DND-41 (cell line): ENCODE results near the gene SOAT1.

Experiments
- ATAC-seq: fragments of 200-7000 bp; cut with Tn5 transposase; 3 replicates; pipeline ENCODE4 v1.9.1; 2021; ENCODE audit warnings: low read depth; ENCODE audit not compliant: insufficient read depth
- DNase-seq: peaks from one replicate; pipeline ENCODE4 v3.0.0-alpha.2; 2020
- H2AFZ ChIP-seq: 2 replicates; pipeline ENCODE4 v1.6.0; 2012; ENCODE audit warnings: low read depth, low read length
- H3K27ac ChIP-seq: 2 replicates; pipeline ENCODE4 v1.5.1; 2012; ENCODE audit warnings: low read length, inconsistent platforms
- H3K27me3 ChIP-seq: fragments of 200-600 bp; sonication (generic); 2 replicates; pipeline ENCODE4 v1.6.0; 2012; ENCODE audit warnings: low read length, mild to moderate bottlenecking, inconsistent platforms; ENCODE audit not compliant: insufficient read depth, poor library complexity
- H3K36me3 ChIP-seq: 2 replicates; pipeline ENCODE4 v1.5.1; 2012; ENCODE audit warnings: low read length, inconsistent platforms; ENCODE audit not compliant: insufficient read depth
- H3K4me1 ChIP-seq: 2 replicates; pipeline ENCODE4 v1.5.1; 2012; ENCODE audit warnings: mild to moderate bottlenecking, low read length; ENCODE audit not compliant: insufficient read depth
- H3K4me2 ChIP-seq: 2 replicates; pipeline ENCODE4 v1.6.0; 2012; ENCODE audit warnings: mild to moderate bottlenecking, moderate library complexity, low read length, inconsistent platforms; ENCODE audit not compliant: insufficient read depth
- H3K4me3 ChIP-seq, 2 experiments: fragments of 200-600 bp in 1 of 2; shearing (Covaris generic) in 1 of 2; 2 replicates each; pipeline ENCODE4 v1.5.1; 2012 to 2016; ENCODE audit warnings: inconsistent platforms in 2 of 2, low read length in 2 of 2, mild to moderate bottlenecking in 2 of 2, low read depth in 1 of 2, moderate library complexity in 1 of 2
- H3K79me2 ChIP-seq: 2 replicates; pipeline ENCODE4 v1.6.0; 2012; ENCODE audit warnings: low read length, inconsistent platforms; ENCODE audit not compliant: insufficient read depth
- H3K9ac ChIP-seq: 2 replicates; pipeline ENCODE4 v1.6.0; 2012; ENCODE audit warnings: low read depth, mild to moderate bottlenecking, inconsistent platforms, low read length, moderate library complexity
- H3K9me3 ChIP-seq: 2 replicates; pipeline ENCODE4 v1.5.1; 2012; ENCODE audit warnings: low read length, moderate library complexity, mild to moderate bottlenecking, inconsistent platforms; ENCODE audit not compliant: insufficient read depth, severe bottlenecking
- H4K20me1 ChIP-seq: 2 replicates; pipeline ENCODE4 v1.6.0; 2012; ENCODE audit warnings: low read length; ENCODE audit not compliant: insufficient read depth
- CTCF ChIP-seq: IDR thresholded peaks from 2 replicates; pipeline ENCODE4 v1.5.1; 2012; ENCODE audit warnings: borderline replicate concordance, low read length, moderate library complexity, mild to moderate bottlenecking; ENCODE audit not compliant: poor library complexity, severe bottlenecking; ENCODE audit errors: extremely low read depth
- EZH2 ChIP-seq: IDR thresholded peaks from 3 replicates; pipeline ENCODE4 v1.6.1; 2012; ENCODE audit warnings: borderline replicate concordance, low read depth, mild to moderate bottlenecking, moderate library complexity, low read length, inconsistent platforms; ENCODE audit not compliant: severe bottlenecking

Gene SOAT1

GRCh38 chr1:179278920-179279319, 14.7 kb upstream of the SOAT1 start:
- Histone ChIP-seq H2AFZ (no peak overlapping the region), H3K9ac (no peak overlapping the region), H3K27me3 (no peaks in the 10 kb centered on the region), H3K9me3 (peaks cover 3% of the 10 kb centered on the region), H3K4me1 (no peaks in the 10 kb centered on the region), H3K27ac (no peak overlapping the region), H3K4me3 (no peak overlapping the region), H4K20me1 (no peaks in the 10 kb centered on the region), H3K79me2 (no peaks in the 10 kb centered on the region), H3K36me3 (no peaks in the 10 kb centered on the region), H3K4me2 (no peak overlapping the region)
- no peak for TF ChIP-seq EZH2
- TF ChIP-seq CTCF: no peak
- ATAC-seq (no peak), DNase-seq (no peak)

- Histone ChIP-seq H3K9ac (no peak overlapping the region), H3K9me3 (peaks cover 3% of the 10 kb centered on the region), H3K79me2 (no peaks in the 10 kb centered on the region), H3K4me3 (no peak overlapping the region), H3K27me3 (no peaks in the 10 kb centered on the region), H3K4me2 (no peak overlapping the region), H4K20me1 (no peaks in the 10 kb centered on the region), H3K27ac (no peak overlapping the region), H2AFZ (no peak overlapping the region), H3K4me1 (no peaks in the 10 kb centered on the region), H3K36me3 (no peaks in the 10 kb centered on the region)
- no peak for TF ChIP-seq EZH2
- TF ChIP-seq CTCF: no peak
- ATAC-seq (no peak), DNase-seq (no peak)
These were observed 9.6 kb upstream of the SOAT1 start for GRCh38 chr1:179283992-179284391.

GRCh38 chr1:179287946-179288345, 5.7 kb upstream of the SOAT1 start:
- Histone ChIP-seq H3K36me3 (no peaks in the 10 kb centered on the region), H3K79me2 (no peaks in the 10 kb centered on the region), H3K4me3 (no peak overlapping the region), H3K9ac (no peak overlapping the region), H3K27me3 (no peaks in the 10 kb centered on the region), H3K9me3 (no peaks in the 10 kb centered on the region), H4K20me1 (no peaks in the 10 kb centered on the region), H3K27ac (no peak overlapping the region), H2AFZ (no peak overlapping the region), H3K4me1 (peaks cover 1% of the 10 kb centered on the region), H3K4me2 (no peak overlapping the region)
- no peak for DNase-seq
- no peak for ATAC-seq
- no peak for TF ChIP-seq CTCF

- Histone ChIP-seq H3K9me3 (no peaks in the 10 kb centered on the region), H4K20me1 (no peaks in the 10 kb centered on the region), H3K27me3 (no peaks in the 10 kb centered on the region), H2AFZ (no peak overlapping the region), H3K27ac (no peak overlapping the region), H3K4me1 (peaks cover 7% of the 10 kb centered on the region), H3K79me2 (0 out of 2 replicates have a peak, but pooled peaks cover under 1% of the 10 kb centered on the region), H3K9ac (no peak overlapping the region), H3K4me3 (no peak overlapping the region), H3K36me3 (no peaks in the 10 kb centered on the region; the same call in 1 of the 2 replicates), H3K4me2 (no peak overlapping the region)
- TF ChIP-seq CTCF (no peak), EZH2 (no peak)
- DNase-seq (no peak), ATAC-seq (no peak)
These were observed 4.6 kb upstream of the SOAT1 start for GRCh38 chr1:179288977-179289376.
